WERI-Rb-1 (cell line): ENCODE measurements around the gene IGSF9.

Experiments
- DNase-seq: peaks from one replicate; pipeline ENCODE4 v3.0.0-alpha.2; 2020
- H3K27ac ChIP-seq: fragments of 250-450 bp; sonication (Bioruptor Pico); 2 replicates; pipeline ENCODE4 v1.5.1; 2020; ENCODE audit warnings: mild to moderate bottlenecking, moderate library complexity
- H3K27me3 ChIP-seq: fragments of 250-450 bp; sonication (Bioruptor Pico); 2 replicates; pipeline ENCODE4 v1.5.1; 2021; ENCODE audit warnings: mild to moderate bottlenecking, low read depth, moderate library complexity; ENCODE audit not compliant: insufficient read depth, severe bottlenecking
- H3K36me3 ChIP-seq: fragments of 250-450 bp; sonication (Bioruptor Pico); 2 replicates; pipeline ENCODE4 v1.5.1; 2020; ENCODE audit warnings: mild to moderate bottlenecking, moderate library complexity
- H3K4me3 ChIP-seq: 2 replicates; pipeline ENCODE4 v1.5.1; 2011; ENCODE audit warnings: low read depth, mild to moderate bottlenecking, control low read depth, low read length
- H3K9me3 ChIP-seq: fragments of 250-450 bp; sonication (Bioruptor Pico); 2 replicates; pipeline ENCODE4 v1.5.1; 2021; ENCODE audit warnings: mild to moderate bottlenecking, moderate library complexity; ENCODE audit not compliant: severe bottlenecking
- TF ChIP-seq, protein P1 (sequence below): IDR thresholded peaks from 2 replicates; pipeline ENCODE4 v1.5.1; 2011; ENCODE audit warnings: low read depth, mild to moderate bottlenecking, control low read depth, inconsistent platforms, low read length

The IGSF9 gene

DNA sequence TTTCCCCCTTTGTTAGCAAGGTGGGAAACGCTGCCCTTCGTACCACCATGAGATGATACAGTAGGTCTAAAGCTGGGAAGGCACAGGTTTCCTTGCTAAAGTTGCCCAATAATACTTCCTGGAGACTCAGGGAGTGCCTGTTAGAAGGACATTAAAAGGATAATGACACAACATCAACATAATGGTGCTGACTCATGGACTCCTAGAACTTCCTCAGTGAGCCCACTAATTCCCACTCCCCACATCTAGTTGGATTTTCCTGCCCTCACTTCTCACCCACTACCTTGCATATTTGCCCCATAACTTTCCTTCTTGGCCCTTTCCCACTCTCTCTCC lies 62.9 kb downstream of the IGSF9 start:
- Histone ChIP-seq H3K27me3 (peaks cover 93% of the 10 kb centered on the region), H3K4me3 (no peak overlapping the region), H3K27ac (no peak overlapping the region), H3K36me3 (no peaks in the 10 kb centered on the region), H3K9me3 (no peaks in the 10 kb centered on the region)
- no peak for DNase-seq
- TF ChIP-seq, protein P1, sequence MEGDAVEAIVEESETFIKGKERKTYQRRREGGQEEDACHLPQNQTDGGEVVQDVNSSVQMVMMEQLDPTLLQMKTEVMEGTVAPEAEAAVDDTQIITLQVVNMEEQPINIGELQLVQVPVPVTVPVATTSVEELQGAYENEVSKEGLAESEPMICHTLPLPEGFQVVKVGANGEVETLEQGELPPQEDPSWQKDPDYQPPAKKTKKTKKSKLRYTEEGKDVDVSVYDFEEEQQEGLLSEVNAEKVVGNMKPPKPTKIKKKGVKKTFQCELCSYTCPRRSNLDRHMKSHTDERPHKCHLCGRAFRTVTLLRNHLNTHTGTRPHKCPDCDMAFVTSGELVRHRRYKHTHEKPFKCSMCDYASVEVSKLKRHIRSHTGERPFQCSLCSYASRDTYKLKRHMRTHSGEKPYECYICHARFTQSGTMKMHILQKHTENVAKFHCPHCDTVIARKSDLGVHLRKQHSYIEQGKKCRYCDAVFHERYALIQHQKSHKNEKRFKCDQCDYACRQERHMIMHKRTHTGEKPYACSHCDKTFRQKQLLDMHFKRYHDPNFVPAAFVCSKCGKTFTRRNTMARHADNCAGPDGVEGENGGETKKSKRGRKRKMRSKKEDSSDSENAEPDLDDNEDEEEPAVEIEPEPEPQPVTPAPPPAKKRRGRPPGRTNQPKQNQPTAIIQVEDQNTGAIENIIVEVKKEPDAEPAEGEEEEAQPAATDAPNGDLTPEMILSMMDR = no peak

DNA sequence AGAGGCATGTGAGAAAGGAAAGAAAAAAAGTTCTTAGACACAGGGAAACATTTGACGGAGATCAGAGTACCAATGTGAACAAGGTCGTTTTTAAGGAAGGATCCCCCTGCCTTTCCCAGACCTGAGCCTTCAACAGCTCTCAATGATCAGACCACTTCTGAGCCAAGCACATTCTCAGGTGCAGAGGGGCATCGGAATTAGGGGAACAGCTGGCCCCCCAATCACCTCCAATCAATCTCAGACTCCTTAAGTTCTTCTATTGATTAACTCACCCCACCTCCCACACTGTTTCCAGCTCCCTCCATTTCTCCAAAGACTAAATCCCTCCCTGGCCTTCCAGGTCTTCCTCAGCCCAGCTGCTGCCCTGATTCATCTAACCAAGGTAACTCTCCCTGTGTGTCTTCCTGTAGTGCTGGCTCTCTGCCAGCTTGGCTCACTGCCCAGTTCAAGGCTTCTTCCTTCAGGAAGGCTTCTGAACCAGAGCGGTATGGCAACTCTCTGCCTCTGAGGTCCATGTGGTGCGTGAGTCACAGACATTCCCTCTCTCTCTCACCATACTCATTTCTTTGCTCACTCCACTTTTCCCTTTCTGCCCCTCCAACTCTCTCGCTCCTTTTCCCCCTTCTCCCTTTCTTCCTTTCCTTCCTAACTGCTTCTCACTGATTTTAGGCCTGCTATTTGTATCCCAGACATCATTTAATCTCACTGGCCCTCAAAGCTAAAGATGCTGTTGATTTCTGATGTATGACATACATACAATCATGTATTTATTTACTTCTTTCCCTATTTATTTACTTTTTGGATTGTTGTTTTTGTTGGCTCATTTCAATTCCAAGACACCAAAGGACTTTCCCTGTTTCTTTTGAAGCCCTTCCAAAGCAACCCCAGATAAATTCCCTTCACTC lies 63.5 kb downstream of the IGSF9 start:
- H3K36me3 ChIP-seq = no peaks in the 10 kb centered on the region
- H3K27me3 ChIP-seq = peaks cover 94% of the 10 kb centered on the region
- peak; percentile 42 for DNase-seq
- H3K27ac ChIP-seq = no peak overlapping the region
- H3K9me3 ChIP-seq = no peaks in the 10 kb centered on the region
- TF ChIP-seq, protein P1 = no peak
- H3K4me3 ChIP-seq = no peak overlapping the region

GRCh38 chr1:159880430-159880829 lies 65.0 kb downstream of the IGSF9 start:
- no peak overlapping the region for H3K4me3 ChIP-seq

GRCh38 chr1:159879977-159880376 lies 65.4 kb downstream of the IGSF9 start:
- TF ChIP-seq, protein P1 = no peak
- Histone ChIP-seq H3K27me3 (peaks cover 96% of the 10 kb centered on the region), H3K27ac (no peak overlapping the region), H3K4me3 (no peak overlapping the region), H3K36me3 (no peaks in the 10 kb centered on the region), H3K9me3 (no peaks in the 10 kb centered on the region)
- no peak for DNase-seq

More at GRCh38 chr1:159880430-159880829, 65.0 kb downstream of the IGSF9 start:
- DNase-seq = no peak
- Histone ChIP-seq H3K27me3 (peaks cover 96% of the 10 kb centered on the region), H3K9me3 (no peaks in the 10 kb centered on the region), H3K27ac (no peak overlapping the region), H3K36me3 (no peaks in the 10 kb centered on the region)
- TF ChIP-seq, protein P1 = no peak

GRCh38 chr1:159879136-159879535 lies 66.3 kb downstream of the IGSF9 start:
- Histone ChIP-seq H3K9me3 (no peaks in the 10 kb centered on the region), H3K27ac (no peak overlapping the region), H3K4me3 (no peak overlapping the region), H3K27me3 (peaks cover 96% of the 10 kb centered on the region), H3K36me3 (no peaks in the 10 kb centered on the region)
- TF ChIP-seq, protein P1 = no peak
- no peak for DNase-seq
